WI38 (cell line): ENCODE data around the gene MOB2.

Experiments used
- H3K4me3 ChIP-seq: 2 replicates; pipeline ENCODE4 v1.5.1; 2011; ENCODE audit warnings: low read depth, mild to moderate bottlenecking, control low read depth, low read length
- TF ChIP-seq, protein P1 (sequence below): IDR thresholded peaks from 2 replicates; pipeline ENCODE4 v1.5.1; 2012; ENCODE audit warnings: low read depth, mild to moderate bottlenecking, control low read depth, low read length

MOB2 gene

DNA sequence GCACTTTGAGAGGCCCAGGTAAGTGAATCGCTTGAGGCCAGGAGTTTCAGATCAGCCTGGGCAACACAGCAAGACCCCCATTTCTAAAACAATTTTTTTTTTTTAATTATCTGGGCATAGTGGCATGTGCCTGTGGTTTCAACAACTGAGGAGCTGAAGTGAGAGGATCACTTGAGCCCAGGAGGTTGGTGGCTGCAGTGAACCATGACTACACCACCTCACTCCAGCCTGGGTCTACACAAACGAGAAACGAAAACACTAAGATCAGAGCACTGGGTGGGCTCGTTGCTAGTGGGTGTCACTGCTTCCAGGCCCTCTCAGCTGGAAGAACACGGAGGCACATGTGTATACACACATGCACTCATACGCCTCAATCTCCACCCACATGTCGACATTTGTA lies 4.1 kb upstream of the MOB2 start:
- TF ChIP-seq, protein P1, sequence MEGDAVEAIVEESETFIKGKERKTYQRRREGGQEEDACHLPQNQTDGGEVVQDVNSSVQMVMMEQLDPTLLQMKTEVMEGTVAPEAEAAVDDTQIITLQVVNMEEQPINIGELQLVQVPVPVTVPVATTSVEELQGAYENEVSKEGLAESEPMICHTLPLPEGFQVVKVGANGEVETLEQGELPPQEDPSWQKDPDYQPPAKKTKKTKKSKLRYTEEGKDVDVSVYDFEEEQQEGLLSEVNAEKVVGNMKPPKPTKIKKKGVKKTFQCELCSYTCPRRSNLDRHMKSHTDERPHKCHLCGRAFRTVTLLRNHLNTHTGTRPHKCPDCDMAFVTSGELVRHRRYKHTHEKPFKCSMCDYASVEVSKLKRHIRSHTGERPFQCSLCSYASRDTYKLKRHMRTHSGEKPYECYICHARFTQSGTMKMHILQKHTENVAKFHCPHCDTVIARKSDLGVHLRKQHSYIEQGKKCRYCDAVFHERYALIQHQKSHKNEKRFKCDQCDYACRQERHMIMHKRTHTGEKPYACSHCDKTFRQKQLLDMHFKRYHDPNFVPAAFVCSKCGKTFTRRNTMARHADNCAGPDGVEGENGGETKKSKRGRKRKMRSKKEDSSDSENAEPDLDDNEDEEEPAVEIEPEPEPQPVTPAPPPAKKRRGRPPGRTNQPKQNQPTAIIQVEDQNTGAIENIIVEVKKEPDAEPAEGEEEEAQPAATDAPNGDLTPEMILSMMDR: no peak

DNA sequence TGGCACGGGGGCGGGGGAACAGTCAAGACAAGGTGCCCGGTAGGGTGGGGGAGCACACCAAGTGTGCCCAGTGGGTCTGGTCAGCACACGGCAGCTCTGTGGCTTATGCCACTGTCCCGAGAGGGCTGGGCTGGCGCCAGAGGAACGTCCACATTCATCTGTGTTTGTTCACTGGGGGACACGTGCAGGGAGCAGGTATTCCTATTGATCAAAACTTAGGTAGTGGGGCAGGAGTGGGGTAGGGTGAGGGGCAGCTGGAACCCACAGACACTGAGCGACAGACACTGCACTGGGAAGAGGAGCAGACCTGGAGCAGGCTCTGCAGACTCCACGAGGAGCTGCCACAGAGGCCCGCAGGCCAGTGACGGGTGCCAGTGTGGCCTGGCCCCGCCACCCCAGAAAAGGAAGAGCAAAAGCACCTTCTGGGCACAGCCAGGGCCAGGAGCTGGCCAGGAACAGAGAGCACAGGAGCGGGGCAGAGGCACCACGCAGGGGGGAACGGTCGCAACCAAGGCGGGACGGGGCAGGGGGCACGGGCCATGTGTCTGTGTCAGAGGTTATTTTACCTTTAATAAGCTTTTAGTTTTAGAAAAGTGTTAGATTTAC lies 2.1 kb upstream of the MOB2 start:
- no peak overlapping the region for H3K4me3 ChIP-seq
- TF ChIP-seq, protein P1: no peak

More for the DNA sequence above, 4.1 kb upstream of the MOB2 start:
- no peak overlapping the region for H3K4me3 ChIP-seq

DNA sequence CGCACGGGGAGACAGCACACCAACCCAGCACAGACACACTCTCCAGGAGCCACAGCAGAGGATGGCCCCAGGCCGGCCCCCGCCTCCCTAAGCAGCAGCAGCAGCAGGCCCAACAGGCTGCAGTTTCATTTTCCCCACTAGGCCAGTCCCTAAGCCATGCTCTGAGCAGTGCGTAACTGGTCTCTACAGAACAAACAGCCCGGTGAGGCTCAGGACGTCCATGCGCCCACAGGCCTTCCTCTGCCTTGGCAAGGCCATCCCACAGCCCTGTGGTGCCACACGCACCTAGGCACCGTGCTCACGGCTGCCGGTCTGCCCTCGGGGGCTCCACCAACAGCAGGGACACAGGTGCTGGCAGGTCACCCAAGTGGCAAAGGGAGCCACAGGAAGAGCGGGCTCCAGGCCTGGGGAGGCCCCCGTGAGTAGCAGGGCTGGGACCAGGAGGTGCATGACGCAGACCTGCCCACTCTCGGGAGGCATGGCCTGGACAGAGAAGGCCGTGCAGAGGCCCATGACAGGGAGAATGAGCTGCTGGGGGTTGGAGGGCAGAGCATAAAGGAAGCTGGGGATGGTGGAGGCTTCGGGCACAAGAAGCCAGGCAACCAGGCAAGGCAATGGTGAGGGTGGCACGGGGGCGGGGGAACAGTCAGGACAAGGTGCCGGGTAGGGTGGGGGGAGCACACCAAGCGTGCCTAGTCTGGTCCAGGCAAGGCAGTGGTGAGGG lies 1.4 kb upstream of the MOB2 start:
- no peak overlapping the region for H3K4me3 ChIP-seq
- TF ChIP-seq, protein P1: no peak

DNA sequence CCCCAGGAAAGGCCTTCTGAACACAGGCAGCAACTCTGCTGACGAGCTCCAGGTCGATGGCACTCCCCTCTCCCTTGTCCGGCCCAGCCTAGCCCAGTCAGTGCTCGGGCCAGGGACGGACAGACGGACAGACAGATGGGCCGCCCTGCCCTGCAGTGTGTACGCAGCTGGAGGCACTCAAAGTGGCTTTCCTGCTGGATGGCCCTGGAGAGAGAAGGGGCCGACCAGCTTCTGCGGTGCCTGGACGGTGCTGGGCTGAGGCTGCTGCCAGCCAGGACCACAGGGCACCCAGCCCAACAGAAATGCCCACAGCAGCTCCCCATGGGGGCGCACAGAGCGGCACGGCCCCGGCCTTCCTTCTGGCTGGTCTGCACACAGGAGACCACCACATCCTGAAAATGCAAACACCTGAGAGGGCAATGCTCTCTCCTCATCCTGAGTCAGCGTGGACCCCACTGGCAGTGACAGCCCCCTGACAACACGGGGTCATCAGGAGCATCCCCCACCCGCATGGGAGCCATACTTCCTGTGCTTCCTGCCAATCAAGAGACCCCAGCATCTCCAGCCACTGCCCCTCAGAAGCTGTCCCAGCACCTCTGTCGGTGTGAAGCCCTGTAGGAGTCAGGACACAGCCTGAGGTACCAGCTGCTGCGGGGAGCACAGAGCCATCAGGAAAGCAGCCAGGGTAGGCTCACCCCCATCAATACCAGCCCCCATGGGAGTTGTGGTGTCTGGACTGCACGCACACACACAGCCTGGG lies 692 bp upstream of the MOB2 start:
- TF ChIP-seq, protein P1: no peak
- no peak overlapping the region for H3K4me3 ChIP-seq

DNA sequence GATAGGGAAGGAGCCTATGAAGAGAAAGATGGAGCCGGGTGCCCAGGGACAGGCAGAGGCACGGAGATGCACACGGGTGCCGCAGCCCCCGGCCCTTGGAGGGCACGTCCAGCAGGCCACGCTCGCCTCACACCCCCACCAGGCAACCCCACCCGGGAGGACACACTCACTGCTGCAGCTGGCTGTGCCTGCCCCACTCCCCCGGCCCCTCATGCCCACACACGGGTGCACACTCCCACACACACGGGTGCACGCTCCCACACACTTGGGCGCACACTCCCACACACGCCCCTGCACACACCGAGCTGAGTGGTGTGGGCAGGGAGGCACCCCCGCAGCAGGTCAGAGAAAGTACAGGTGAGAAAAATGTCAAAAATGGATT lies 1.1 kb downstream of the MOB2 start:
- H3K4me3 ChIP-seq: no peak overlapping the region
- TF ChIP-seq, protein P1: no peak

DNA sequence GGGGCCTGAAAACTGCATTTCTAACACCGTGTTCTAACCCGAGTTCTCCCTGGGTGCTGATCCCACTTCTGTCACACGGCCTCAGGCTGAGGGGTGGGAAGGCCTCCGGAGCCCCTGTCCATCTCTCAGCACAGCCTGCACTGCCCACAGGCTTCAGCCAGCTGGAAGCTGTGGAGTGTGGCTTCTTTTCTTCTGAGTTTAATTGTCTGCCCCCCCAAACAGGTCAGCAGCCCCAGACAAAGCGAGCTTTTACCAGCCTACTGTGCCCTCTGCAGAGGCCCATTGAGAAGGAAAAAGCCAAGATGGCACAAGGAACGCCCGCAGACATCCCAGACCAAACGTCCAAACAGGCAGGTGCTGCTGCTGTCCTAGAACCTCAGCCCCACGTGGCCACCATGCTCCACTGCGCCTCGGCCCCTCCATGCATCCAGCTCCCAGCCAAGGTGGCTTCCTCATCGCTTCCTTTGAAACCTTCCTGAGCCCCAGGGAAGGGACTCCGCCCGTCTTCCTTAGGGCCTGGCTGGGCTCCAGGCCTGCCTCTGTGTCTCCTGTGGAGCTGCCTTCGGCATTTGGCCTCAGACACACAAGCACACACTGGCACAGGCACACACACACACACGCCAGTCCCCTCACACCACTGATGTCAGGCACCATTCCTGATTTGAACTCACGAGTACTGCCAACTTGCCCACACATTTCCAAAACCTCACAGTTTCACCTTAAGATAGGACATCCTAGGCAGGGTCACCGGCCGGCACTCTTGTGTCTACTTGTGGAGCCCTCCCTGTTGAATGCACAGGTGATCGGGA lies 1.7 kb downstream of the MOB2 start:
- TF ChIP-seq, protein P1: no peak
- H3K4me3 ChIP-seq: no peak overlapping the region
